ENCODE results near the gene CAPN10.
A peak's percentile ranks its signal among the peaks of the same experiment; 100 is the strongest.

Gene CAPN10

DNA sequence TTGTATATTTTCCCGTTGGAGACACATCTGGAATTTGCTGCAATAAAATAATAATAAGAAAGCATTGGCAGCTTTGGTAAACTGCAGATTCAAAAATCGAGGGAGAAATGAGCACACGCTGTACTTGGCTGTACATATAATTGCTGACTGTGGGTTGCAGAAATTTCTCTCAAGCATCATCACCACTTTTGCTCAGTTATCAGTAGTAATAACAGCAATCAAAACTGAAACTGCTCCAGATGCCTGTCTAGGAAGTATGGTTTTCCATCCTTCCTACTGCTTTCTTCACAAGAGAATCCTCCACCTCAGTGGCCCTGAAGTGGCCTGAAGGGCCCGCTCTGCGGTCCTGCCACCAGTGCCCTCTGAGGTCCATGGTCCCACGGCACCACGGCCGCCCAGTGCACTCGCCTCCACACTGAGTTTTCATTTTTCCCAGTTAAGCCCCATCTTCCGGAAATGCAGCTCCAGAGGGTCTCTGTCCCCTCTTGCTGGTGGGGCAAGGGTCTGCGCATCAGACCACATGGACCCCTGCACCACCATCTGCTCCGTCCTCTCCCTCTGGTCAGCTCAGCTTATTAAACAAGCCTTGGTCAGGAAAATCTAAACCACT, 22.5 kb upstream of the CAPN10 start:
- no peak overlapping the region for H3K4me3 ChIP-seq (ENCODE audit: control insufficient read depth, low read depth, low read length)
- DNase-seq (ENCODE audit: low read depth) = no peak
- TF ChIP-seq, protein P1, sequence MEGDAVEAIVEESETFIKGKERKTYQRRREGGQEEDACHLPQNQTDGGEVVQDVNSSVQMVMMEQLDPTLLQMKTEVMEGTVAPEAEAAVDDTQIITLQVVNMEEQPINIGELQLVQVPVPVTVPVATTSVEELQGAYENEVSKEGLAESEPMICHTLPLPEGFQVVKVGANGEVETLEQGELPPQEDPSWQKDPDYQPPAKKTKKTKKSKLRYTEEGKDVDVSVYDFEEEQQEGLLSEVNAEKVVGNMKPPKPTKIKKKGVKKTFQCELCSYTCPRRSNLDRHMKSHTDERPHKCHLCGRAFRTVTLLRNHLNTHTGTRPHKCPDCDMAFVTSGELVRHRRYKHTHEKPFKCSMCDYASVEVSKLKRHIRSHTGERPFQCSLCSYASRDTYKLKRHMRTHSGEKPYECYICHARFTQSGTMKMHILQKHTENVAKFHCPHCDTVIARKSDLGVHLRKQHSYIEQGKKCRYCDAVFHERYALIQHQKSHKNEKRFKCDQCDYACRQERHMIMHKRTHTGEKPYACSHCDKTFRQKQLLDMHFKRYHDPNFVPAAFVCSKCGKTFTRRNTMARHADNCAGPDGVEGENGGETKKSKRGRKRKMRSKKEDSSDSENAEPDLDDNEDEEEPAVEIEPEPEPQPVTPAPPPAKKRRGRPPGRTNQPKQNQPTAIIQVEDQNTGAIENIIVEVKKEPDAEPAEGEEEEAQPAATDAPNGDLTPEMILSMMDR (conservative IDR thresholded peaks at IDR 0.05; ENCODE audit: control insufficient read depth, insufficient read depth, low read depth, low read length) = no peak

GRCh38 chr2:240564561-240565332, 21.8 kb upstream of the CAPN10 start:
- TF ChIP-seq, protein P1 (conservative IDR thresholded peaks at IDR 0.05; ENCODE audit: control insufficient read depth, insufficient read depth, low read depth, low read length) = no peak
- DNase-seq (ENCODE audit: low read depth) = no peak
- no peak overlapping the region for H3K4me3 ChIP-seq (ENCODE audit: control insufficient read depth, low read depth, low read length)

DNA sequence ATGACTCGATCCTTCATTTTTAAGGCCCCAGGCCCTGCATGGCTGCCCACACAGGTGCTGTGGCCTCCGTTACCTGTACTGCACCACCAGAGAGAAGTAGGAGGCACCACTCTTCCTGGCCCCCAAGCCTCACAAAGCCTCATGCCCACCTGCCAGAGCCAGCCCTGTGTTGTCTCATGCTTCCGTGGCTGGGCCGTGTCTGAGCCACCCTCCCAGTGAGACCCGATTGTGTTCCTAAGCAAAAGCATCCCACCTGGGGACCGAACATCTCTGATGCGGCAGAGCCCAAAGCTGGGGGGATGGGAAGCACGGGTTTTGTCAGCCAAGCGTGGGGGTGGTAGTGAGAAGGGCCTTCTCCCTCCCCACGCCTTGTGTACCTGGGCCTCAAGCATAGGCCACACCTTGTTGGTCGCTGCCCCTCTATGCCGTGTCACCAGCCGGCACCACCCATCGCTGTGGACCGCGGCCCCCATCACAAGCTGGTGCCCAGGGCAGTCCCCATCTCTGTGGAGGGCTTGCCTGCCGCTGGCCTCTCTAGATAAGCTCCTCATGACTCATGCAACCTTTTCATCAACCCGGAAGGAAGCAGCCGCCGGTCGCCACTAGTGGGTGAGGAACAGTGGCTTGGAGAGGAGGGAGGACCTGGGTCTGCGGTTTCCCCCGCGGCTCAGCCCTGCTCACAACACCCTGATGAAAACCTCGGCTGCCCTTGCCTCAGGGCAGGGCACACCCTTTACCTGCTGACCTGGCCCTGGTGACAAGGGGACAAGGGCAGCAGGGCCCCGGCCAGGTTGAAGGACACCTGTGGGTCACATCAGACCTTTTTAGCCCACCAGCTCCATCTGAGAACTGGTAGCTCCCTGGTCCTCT, 21.0 kb upstream of the CAPN10 start:
- H3K4me3 ChIP-seq (ENCODE audit: control insufficient read depth, low read depth, low read length) = no peak overlapping the region
- TF ChIP-seq, protein P1 (conservative IDR thresholded peaks at IDR 0.05; ENCODE audit: control insufficient read depth, insufficient read depth, low read depth, low read length) = no peak
- peak; percentile 57 for DNase-seq (ENCODE audit: low read depth)

DNA sequence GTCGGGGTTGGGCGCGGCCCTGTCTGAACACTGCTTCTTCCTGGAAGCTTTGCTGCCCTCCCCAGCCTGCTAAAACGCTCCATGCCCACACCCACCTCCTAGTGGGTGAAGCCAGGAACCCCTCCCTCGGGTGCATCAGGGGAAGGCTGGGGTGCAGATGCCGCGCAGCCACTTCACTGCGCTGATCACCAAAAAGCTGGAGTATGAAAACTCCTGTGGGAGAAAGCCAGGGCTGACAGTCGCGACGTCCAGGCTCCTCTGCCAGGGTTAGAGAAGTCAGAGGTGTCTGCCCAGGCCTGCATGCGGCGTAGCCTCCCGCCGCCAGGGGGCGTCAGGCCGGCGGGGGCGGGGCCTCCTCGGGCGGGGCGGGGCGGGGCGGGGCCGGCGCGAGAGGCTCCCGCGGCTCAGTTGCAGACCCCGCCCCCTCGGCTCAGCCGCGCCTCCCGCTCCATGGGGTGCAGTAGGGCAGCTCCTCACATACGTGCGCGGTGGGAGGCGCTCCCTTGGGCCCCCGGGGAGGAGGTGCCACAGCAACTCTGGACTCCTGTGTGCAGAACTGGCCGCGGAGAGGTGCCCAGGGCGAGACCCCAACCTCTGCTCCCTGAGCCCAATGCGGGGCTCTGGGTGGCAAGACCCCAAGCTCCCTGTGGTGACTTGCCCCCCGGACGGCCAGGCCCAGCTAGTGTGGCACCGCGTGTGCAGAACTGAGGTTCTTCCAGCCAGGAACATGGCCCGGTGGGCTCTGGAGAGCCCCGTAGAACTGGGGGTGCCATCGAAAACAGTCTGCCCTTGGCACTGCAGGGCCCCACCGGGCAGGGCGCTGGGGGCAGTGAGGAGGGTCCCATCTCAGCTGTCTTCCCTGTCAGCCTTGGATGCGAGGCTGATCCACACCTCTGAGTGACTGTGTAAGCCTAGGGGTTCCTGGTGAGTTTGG, 20.1 kb upstream of the CAPN10 start:
- H3K4me3 ChIP-seq (ENCODE audit: control insufficient read depth, low read depth, low read length) = peak overlapping the region; percentile 52
- TF ChIP-seq, protein P1 (conservative IDR thresholded peaks at IDR 0.05; ENCODE audit: control insufficient read depth, insufficient read depth, low read depth, low read length) = peak; percentile 56
- DNase-seq (ENCODE audit: low read depth) = peak; percentile 77

- H3K4me3 ChIP-seq (ENCODE audit: control insufficient read depth, low read depth, low read length) = peak overlapping the region; percentile 52
- peak; percentile 27 for DNase-seq (ENCODE audit: low read depth)
- TF ChIP-seq, protein P1 (conservative IDR thresholded peaks at IDR 0.05; ENCODE audit: control insufficient read depth, insufficient read depth, low read depth, low read length) = no peak
These were observed 19.2 kb upstream of the CAPN10 start for GRCh38 chr2:240567137-240567871.

Data from fibroblast of mammary gland (primary cell).